ENCODE data around the gene ACTR3C. TPM values are rescaled to one million over a fixed set of nuclear protein-coding genes. Genes with fewer than 3 reads are reported as not detected.

ACTR3C gene
- total and polyA plus RNA-seq, 2 of the 13 experiments (the other 11 are each of a cell fraction or from before 2014, with no cell fraction given), result 3.8 to 7.5 TPM

GRCh38 chr7:150324373-150324961, 1.1 kb upstream of the ACTR3C start (continued):
- no peak for TF ChIP-seq MTA1 (CRISPR knock-in tag; IDR thresholded peaks at IDR 0.05; ENCODE audit: borderline replicate concordance)
- TF ChIP-seq ZNF564 (CRISPR knock-in tag; IDR thresholded peaks at IDR 0.05), result no peak
- TF ChIP-seq KMT2A (CRISPR knock-in tag; IDR thresholded peaks at IDR 0.05), result no peak
- TF ChIP-seq ZFP90 (CRISPR knock-in tag; IDR thresholded peaks at IDR 0.05; ENCODE audit: borderline replicate concordance), result no peak
- no peak for TF ChIP-seq ZMYM3 (CRISPR knock-in tag; IDR thresholded peaks at IDR 0.05)
- TF ChIP-seq HNF1B (CRISPR knock-in tag; IDR thresholded peaks at IDR 0.05), result no peak
- TF ChIP-seq FOXO4 (CRISPR knock-in tag; conservative IDR thresholded peaks at IDR 0.05), result no peak
- no peak for TF ChIP-seq ASH2L (IDR thresholded peaks at IDR 0.05; ENCODE audit: insufficient read length, low read depth, low read length)
- 0 out of 4 replicates have a peak, but pooled peaks of 1 of the 2 experiments have one; percentile 21 for TF ChIP-seq EP300 (IDR thresholded peaks at IDR 0.05; ENCODE audit: low read depth in 2 of 2, low read length in 2 of 2)
- TF ChIP-seq EP300 (CRISPR knock-in tag; IDR thresholded peaks at IDR 0.05; ENCODE audit: borderline replicate concordance), result no peak
- no peak for TF ChIP-seq ZNF589 (CRISPR knock-in tag; conservative IDR thresholded peaks at IDR 0.05)
- no peak; the same call in 1 of the 2 replicates for TF ChIP-seq YEATS2 (CRISPR knock-in tag; IDR thresholded peaks at IDR 0.05; ENCODE audit: borderline replicate concordance)
- TF ChIP-seq TCF7 (IDR thresholded peaks at IDR 0.05; ENCODE audit: low read depth), result no peak
- no peak for TF ChIP-seq LRRFIP1 (CRISPR knock-in tag; conservative IDR thresholded peaks at IDR 0.05)
- TF ChIP-seq ZNF235 (CRISPR knock-in tag; IDR thresholded peaks at IDR 0.05; ENCODE audit: borderline replicate concordance), result no peak
- TF ChIP-seq RXRA (CRISPR knock-in tag; IDR thresholded peaks at IDR 0.05), result no peak
- TF ChIP-seq POLR2G (IDR thresholded peaks at IDR 0.05; ENCODE audit: low read depth, low read length), result peak; percentile 56
- TF ChIP-seq NCOR1 (IDR thresholded peaks at IDR 0.05; ENCODE audit: borderline replicate concordance, low read length), result no peak
- TF ChIP-seq HDAC1 (CRISPR knock-in tag; IDR thresholded peaks at IDR 0.05), result peak; percentile 15; the same call in 1 of the 2 replicates
- no peak for TF ChIP-seq SOX6 (IDR thresholded peaks at IDR 0.05)
- 0 out of 2 replicates have a peak, but pooled peaks have one; percentile 11 for TF ChIP-seq SOX6 (CRISPR knock-in tag; IDR thresholded peaks at IDR 0.05)
- TF ChIP-seq JARID2 (CRISPR knock-in tag; IDR thresholded peaks at IDR 0.05; ENCODE audit: insufficient replicate concordance), result no peak
- TF ChIP-seq RELA (CRISPR knock-in tag; IDR thresholded peaks at IDR 0.05), result no peak
- TF ChIP-seq ZNF234 (CRISPR knock-in tag; conservative IDR thresholded peaks at IDR 0.05), result no peak
- TF ChIP-seq ZNF446 (CRISPR knock-in tag; IDR thresholded peaks at IDR 0.05), result 0 out of 2 replicates have a peak, but pooled peaks have one; percentile 50
- TF ChIP-seq RCOR2 (CRISPR knock-in tag; IDR thresholded peaks at IDR 0.05), result no peak
- no peak for TF ChIP-seq SP4 (CRISPR knock-in tag; IDR thresholded peaks at IDR 0.05)

All from HepG2 (cell line).